GM12875 (cell line): Measurements from ENCODE around the gene CAPS.

ENCODE experiments used
- H3K4me3 ChIP-seq: one replicate; pipeline ENCODE4 v1.5.1; 2011; ENCODE audit warnings: low read depth, low read length, control low read depth
- TF ChIP-seq, protein P1 (sequence below): IDR thresholded peaks from 2 replicates; pipeline ENCODE4 v1.5.1; 2011; ENCODE audit warnings: low read depth, mild to moderate bottlenecking, control low read depth, inconsistent platforms, low read length, moderate library complexity, borderline replicate concordance; ENCODE audit not compliant: insufficient read depth

CAPS gene

DNA sequence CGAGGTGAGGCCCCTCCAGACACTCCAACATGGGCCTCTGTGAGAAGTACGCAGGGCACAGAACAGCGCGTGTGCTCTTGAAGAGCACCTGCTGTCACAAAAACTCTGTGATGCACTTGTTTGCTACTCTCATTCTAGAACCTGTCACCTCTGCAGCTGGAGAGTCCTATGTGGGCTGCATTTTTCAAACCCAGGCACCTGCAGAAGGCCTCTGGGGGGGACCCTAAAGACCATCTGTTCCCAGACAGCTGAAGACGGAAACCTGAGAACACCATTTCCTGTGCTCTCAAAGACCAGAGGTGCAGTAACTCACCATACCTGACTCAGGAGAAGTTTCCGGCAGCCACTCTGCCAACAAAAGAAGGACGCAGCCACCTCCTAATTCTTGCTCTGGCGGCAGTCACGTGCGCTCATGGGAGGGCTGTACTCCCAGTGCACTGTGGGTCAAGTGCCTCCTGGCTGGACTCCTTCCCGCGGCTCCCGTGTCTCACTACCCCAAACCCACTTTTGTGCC, 35.8 kb downstream of the CAPS start:
- no peak overlapping the region for H3K4me3 ChIP-seq
- TF ChIP-seq, protein P1, sequence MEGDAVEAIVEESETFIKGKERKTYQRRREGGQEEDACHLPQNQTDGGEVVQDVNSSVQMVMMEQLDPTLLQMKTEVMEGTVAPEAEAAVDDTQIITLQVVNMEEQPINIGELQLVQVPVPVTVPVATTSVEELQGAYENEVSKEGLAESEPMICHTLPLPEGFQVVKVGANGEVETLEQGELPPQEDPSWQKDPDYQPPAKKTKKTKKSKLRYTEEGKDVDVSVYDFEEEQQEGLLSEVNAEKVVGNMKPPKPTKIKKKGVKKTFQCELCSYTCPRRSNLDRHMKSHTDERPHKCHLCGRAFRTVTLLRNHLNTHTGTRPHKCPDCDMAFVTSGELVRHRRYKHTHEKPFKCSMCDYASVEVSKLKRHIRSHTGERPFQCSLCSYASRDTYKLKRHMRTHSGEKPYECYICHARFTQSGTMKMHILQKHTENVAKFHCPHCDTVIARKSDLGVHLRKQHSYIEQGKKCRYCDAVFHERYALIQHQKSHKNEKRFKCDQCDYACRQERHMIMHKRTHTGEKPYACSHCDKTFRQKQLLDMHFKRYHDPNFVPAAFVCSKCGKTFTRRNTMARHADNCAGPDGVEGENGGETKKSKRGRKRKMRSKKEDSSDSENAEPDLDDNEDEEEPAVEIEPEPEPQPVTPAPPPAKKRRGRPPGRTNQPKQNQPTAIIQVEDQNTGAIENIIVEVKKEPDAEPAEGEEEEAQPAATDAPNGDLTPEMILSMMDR = no peak

DNA sequence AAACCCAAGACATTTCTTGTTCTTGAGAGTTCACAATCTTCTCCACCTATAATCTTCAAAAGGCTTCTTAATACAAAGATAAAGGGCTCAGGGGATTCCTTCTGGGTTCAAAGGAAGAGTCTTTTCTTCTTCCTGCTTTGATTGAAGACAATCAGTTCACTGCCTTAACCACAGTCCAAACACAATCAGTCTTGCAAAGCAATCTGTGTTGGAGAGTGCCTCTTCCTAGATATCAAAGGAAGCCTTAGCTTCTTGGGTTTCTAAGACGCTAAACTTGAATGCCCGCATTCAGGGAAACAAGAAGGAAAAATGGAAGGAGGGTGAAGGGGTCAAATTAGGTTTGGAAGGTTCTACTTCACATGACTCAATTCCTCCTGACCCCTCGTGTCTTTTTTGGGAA, 36.7 kb downstream of the CAPS start:
- TF ChIP-seq, protein P1 = no peak
- no peak overlapping the region for H3K4me3 ChIP-seq

DNA sequence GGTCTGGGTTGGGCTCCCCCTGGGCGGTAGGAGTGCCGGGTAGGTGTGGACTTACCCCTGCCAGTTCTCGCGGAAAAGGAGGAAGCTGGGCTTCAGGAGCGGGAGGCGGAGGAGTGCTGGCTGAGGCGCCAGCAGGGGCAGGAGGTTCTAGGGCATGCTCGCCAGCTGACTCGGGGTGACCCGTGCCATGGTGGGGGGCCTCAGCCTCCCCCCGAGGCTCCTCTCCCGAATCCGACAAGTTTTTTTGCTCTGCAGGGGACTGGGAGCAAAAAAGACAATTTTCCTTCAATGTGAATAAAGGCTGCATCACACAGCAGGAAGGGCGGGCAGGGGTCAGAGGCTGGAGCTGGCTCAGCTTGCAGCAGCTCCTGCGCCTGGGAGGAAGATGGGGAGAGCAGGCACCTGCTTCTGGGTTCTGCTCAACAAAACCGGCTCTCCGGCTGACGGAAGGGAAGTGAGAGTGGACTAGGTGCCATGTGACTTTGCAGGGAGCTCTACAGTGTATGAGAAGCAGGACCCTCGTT, 37.3 kb downstream of the CAPS start:
- TF ChIP-seq, protein P1 = no peak
- H3K4me3 ChIP-seq = no peak overlapping the region

DNA sequence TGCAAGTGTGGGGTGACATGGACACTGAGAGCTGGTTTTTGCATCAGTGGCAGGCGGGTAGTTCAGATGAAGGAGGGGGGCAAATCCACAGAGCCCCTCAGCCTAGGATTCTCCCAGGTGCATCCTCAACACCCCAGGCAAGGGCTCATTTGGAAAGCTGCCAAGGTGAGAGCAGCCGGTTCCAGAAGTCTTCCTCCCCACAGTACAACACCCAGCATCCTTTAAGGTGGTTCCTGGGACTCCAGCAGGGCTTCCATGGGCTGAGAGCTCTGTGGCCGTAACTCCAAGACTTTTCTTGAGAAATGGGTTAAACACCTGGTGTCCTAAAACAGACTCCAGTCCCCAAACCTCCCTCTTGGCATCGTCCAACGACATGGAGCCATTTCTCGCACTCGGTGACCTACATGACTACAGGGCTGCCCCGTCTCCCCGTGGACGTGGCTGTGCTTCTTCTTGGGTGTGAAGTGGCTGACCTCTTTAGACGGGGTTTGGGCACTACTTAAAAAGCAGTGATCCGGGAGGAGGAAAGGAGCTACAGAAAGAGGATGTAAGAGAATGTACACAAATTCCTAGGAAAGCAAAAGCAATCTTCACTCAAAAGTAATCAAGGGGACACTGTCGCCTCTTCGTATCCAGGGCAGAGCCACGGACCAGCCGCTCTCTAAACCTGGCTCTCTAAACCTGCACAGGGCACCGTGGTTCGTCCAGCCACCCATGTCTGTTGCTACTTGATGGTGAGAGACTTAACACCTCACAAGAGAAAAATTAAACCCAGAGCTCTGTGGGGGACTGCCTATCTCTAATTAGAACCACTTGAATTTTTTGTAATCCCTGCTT, 38.4 kb downstream of the CAPS start:
- TF ChIP-seq, protein P1 = no peak
- no peak overlapping the region for H3K4me3 ChIP-seq

DNA sequence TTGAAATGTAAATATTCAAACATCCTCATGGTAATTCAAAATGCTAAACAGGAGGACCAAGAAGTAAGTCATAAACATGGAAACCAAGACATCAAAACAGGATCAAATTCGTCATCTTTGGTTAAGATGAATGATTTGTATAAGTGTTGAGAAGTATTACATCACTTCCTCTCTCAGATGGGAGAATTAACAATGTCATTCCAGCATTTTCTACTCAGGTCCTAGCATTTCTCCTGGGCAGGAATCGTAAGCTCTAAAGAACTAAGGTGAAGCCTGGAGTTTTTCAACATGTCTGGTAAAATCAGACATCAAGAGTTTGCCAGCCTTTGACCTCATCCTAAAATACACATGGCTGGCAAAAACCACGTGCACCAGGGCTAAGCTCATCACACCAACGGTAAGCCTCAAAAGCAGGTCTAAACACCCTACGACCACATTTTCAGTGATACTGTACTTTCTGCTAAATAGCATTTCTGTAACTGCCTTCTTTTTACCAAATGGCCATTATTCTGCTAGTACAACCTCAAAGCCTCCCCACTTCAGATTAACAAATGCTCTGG, 39.1 kb downstream of the CAPS start:
- TF ChIP-seq, protein P1 = no peak
- no peak overlapping the region for H3K4me3 ChIP-seq

DNA sequence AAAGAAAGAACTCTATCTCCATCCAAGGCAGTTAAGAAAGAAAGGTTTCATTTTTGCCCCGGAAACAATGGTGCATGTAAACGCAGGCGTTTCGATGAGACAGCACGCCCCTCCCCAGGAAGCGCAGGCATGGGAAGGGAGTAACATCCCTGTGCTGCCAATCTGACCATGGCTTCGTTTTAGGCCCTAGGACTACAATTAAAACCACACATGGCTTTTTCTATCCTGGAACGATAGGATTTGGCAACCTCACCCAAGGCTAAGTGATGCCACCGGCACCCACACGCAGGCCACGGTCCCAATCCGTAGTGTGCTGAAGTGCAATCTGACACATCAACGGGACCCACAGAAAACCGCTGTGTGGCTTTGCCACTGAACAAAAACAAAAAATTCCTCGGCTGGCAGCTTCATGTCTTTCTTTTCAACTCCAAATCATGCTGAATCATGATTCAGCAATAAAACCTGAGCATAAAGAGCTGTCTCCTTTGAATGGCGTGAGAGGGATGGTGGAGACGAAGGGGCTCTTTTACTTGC, 39.7 kb downstream of the CAPS start:
- no peak overlapping the region for H3K4me3 ChIP-seq
- TF ChIP-seq, protein P1 = no peak
